ENCODE measurements around the gene KICS2. TPM values are rescaled to one million over a fixed set of nuclear protein-coding genes. Genes with fewer than 3 reads are reported as not detected.

KICS2 gene
- 9.6 TPM for total RNA-seq (2021; ENCODE audit: unreplicated experiment)
- polyA plus RNA-seq (2012; ENCODE audit: insufficient read length): 3.4 TPM
- Bru-seq, nascent RNA: percentile 61 among the genes with signal in this experiment
- BruChase-seq, experiment 1, labeled RNA remaining after a 2-hour chase: percentile 72 among the genes with signal in this experiment
- percentile 68 among the genes with signal in this experiment for BruChase-seq, experiment 2, labeled RNA remaining after a 6-hour chase
- long read RNA-seq, full-length matches to known transcripts: 5 of 6 reads
- long read RNA-seq, partial matches to known transcripts: 0 of 6 reads
- long read RNA-seq, other reads (novel, unspliced or antisense): 1 of 6 reads

DNA sequence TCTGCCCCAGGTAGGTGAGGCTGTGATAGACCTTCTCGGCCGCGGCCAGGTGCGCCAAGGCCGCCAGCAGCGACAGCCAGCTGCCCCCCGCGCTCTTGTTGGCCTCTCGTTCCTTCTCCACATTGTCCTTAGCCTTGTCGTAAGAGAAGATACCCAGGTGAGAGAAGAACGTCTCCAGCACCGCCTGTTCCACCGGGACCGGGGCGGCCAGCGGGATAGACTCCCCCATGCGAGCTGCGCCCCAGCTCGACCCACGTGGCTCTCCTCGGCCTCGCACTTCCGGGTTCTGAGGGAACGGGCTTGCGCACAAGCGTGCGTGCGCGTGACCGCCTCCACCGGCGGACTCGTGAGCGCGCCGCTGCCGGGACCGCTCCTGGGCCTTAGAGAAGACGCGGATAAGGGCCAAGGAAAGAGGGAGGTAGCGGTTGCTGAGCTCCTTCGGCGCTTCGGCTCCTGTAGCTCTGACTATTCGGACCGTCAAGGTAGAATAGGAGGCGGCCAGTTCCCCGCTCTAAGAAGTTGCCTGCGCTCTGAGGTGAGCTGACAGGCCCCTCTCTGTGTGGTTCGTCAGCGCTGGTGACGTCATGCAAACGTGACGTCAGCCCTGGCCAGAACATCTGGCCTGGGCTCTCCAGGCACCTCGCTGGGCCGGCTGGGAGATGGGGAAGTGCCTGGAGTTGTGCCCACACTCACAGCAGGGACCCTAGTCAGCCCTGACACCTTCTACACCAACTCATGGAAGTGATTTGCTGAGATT lies at the start of gene KICS2:
Gene KICS2 (minus strand): TSS at position 288 of the 757 bp plus-strand sequence. CDS start 59 bp downstream, at position 229.
- Histone ChIP-seq H3K4me1 (ENCODE audit: control insufficient read depth, insufficient read depth, low read length) (peaks cover 30% of the 10 kb centered on the region), H3K4me3 (ENCODE audit: low read depth in 2 of 2, low read length in 2 of 2) (peak within 1 kb of the TSS; percentile 82 to 88), H3K9me3 (ENCODE audit: control insufficient read depth, insufficient read depth, low read depth, low read length) (no peaks in the 10 kb centered on the region), H3K27me3 (ENCODE audit: control insufficient read depth, insufficient read depth, low read length) (no peaks in the 10 kb centered on the region), H3K36me3 (ENCODE audit: control insufficient read depth, insufficient read depth, low read length) (no peaks in the 10 kb centered on the region), H3K27ac (ENCODE audit: low read length) (peak within 1 kb of the TSS; percentile 86)
- CTCF ChIA-PET: no interaction called here
- BruUV-seq (replicated peaks): TSS peak; percentile 88
- TF ChIP-seq, protein P1, sequence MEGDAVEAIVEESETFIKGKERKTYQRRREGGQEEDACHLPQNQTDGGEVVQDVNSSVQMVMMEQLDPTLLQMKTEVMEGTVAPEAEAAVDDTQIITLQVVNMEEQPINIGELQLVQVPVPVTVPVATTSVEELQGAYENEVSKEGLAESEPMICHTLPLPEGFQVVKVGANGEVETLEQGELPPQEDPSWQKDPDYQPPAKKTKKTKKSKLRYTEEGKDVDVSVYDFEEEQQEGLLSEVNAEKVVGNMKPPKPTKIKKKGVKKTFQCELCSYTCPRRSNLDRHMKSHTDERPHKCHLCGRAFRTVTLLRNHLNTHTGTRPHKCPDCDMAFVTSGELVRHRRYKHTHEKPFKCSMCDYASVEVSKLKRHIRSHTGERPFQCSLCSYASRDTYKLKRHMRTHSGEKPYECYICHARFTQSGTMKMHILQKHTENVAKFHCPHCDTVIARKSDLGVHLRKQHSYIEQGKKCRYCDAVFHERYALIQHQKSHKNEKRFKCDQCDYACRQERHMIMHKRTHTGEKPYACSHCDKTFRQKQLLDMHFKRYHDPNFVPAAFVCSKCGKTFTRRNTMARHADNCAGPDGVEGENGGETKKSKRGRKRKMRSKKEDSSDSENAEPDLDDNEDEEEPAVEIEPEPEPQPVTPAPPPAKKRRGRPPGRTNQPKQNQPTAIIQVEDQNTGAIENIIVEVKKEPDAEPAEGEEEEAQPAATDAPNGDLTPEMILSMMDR (IDR thresholded peaks at IDR 0.05): no peak
- TF ChIP-seq TCF7L2 (IDR thresholded peaks at IDR 0.05; ENCODE audit: low read depth, low read length): no peak
- peak; percentile 95; the same call in 1 of the 2 replicates for TF ChIP-seq SIN3A (IDR thresholded peaks at IDR 0.05; ENCODE audit: borderline replicate concordance, insufficient read depth, low read depth, low read length)
- TF ChIP-seq, protein P2, sequence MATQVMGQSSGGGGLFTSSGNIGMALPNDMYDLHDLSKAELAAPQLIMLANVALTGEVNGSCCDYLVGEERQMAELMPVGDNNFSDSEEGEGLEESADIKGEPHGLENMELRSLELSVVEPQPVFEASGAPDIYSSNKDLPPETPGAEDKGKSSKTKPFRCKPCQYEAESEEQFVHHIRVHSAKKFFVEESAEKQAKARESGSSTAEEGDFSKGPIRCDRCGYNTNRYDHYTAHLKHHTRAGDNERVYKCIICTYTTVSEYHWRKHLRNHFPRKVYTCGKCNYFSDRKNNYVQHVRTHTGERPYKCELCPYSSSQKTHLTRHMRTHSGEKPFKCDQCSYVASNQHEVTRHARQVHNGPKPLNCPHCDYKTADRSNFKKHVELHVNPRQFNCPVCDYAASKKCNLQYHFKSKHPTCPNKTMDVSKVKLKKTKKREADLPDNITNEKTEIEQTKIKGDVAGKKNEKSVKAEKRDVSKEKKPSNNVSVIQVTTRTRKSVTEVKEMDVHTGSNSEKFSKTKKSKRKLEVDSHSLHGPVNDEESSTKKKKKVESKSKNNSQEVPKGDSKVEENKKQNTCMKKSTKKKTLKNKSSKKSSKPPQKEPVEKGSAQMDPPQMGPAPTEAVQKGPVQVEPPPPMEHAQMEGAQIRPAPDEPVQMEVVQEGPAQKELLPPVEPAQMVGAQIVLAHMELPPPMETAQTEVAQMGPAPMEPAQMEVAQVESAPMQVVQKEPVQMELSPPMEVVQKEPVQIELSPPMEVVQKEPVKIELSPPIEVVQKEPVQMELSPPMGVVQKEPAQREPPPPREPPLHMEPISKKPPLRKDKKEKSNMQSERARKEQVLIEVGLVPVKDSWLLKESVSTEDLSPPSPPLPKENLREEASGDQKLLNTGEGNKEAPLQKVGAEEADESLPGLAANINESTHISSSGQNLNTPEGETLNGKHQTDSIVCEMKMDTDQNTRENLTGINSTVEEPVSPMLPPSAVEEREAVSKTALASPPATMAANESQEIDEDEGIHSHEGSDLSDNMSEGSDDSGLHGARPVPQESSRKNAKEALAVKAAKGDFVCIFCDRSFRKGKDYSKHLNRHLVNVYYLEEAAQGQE (IDR thresholded peaks at IDR 0.05; ENCODE audit: insufficient read depth in 1 of 2, low read depth in 2 of 2, low read length in 1 of 2): peak in 1 of 2 experiments; percentile 25; a peak in 1 of 4 replicates
- TF ChIP-seq POLR2AphosphoS5 (IDR thresholded peaks at IDR 0.05; ENCODE audit: low read depth, low read length): peak; percentile 94
- ATAC-seq (peak; percentile 96), DNase-seq (ENCODE audit: low read depth, low spot score) (peak; percentile 67)
- intact Hi-C loops (cut with micrococcal nuclease; ENCODE audit: unreplicated experiment) (no loop called here), in situ Hi-C loops (cut with HindIII; ENCODE audit: low pct_unique_long_range_greater_than_20kb, low sequenced_read_pairs) (no loop called here)
- POLR2A ChIA-PET: no interaction called here

DNA sequence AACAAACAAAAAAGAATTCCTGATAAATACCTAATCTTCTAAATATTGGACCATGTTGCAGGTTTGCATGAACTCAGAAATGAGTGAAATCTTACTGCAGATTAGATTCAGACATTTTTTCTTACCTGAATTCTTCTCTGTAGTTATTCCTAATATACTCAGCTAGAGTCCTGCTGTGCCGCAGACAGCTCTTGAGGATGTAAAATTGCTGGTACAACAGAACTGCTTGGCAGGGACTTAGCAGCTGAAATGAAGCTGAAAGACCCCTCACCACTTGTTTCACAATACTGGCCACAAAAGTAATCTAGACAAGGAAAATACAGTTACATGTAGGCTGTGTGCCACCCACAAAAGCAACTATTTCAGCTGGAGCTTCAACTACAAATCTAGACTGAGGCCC lies 48.3 kb upstream of the KICS2 start:
- Histone ChIP-seq H3K36me3 (ENCODE audit: control insufficient read depth, insufficient read depth, low read length) (no peaks in the 10 kb centered on the region), H3K4me1 (ENCODE audit: control insufficient read depth, insufficient read depth, low read length) (no peaks in the 10 kb centered on the region), H3K27me3 (ENCODE audit: control insufficient read depth, insufficient read depth, low read length) (no peaks in the 10 kb centered on the region), H3K9me3 (ENCODE audit: control insufficient read depth, insufficient read depth, low read depth, low read length) (no peaks in the 10 kb centered on the region), H3K4me3 (ENCODE audit: low read depth in 2 of 2, low read length in 2 of 2) (no peak overlapping the region), H3K27ac (ENCODE audit: low read length) (no peak overlapping the region)
- ATAC-seq: no peak
- no peak for DNase-seq (ENCODE audit: low read depth, low spot score)
- in situ Hi-C loops (cut with HindIII; ENCODE audit: low pct_unique_long_range_greater_than_20kb, low sequenced_read_pairs): no loop called here
- no peak for TF ChIP-seq SIN3A (IDR thresholded peaks at IDR 0.05; ENCODE audit: borderline replicate concordance, insufficient read depth, low read depth, low read length)
- TF ChIP-seq, protein P2 (IDR thresholded peaks at IDR 0.05; ENCODE audit: insufficient read depth in 1 of 2, low read depth in 2 of 2, low read length in 1 of 2): no peak
- TF ChIP-seq, protein P1 (IDR thresholded peaks at IDR 0.05): no peak
- POLR2A ChIA-PET: no interaction called here
- intact Hi-C loops (cut with micrococcal nuclease; ENCODE audit: unreplicated experiment): loop anchor here (10.0 kb wide), 1 partner anchor 586 kb away; no protein-coding TSS in a partner anchor
- BruUV-seq (replicated peaks): no TSS peak
- CTCF ChIA-PET: interaction anchor here (0.5 to 0.6 kb wide), 2 partner anchors 408 to 527 kb away, joined by 5 to 10 read pairs; no protein-coding TSS in a partner anchor

Measured in Panc1 (cell line).